ENCODE measurements around the gene CPNE4. TPM values are rescaled to one million over a fixed set of nuclear protein-coding genes. Genes with fewer than 3 reads are reported as not detected.

Gene CPNE4
- total and polyA plus RNA-seq, 7 donors, result 0.03 to 0.04 TPM; not detected in 5

DNA sequence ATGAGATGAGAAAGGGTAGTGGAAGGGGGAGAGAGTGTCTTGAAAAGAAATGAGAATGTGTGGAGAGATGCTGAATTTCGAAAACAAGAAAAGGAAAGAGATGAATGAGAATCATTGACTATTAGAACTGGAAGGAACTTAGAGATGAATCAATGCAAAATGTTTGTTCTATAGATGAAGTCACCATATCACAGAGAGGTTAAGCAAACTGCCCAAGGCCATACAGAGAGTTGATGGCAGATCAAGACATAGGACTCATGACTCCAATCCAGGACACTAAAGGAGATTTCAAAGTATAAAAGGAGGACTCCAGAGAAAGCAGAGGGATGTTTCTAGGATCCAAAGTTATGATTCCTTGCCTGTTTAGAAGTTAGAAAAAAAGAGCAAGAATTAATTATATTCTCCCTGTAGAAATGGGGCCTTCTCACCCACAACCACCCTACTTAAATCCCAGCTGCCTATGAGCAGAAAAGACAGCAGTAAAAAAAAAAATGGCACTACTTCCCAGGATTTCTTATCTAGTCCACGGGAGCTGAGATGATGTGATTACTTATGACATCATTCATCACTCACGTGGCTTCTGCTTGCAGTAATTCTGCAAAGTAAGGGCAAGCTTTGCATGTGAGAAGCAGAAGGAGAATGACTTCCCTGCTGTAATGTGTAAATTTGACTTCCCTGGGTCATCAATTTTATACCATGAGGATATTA, 321.2 kb downstream of the CPNE4 start:
- DNase-seq, result no peak
- ATAC-seq, result no peak
- 55 to 65% (median 55%) methylated on average over 3 of the region's 3 CpGs for WGBS, 3 donors
- Histone ChIP-seq H3K4me3 (no peak overlapping the region), H3K9me3 (no peaks in the 10 kb centered on the region), H3K27ac (no peak overlapping the region), H3K36me3 (ENCODE audit: insufficient read depth in 1 of 2, low read depth in 1 of 2) (no peaks in the 10 kb centered on the region), H3K4me1 (no peaks in the 10 kb centered on the region), H3K27me3 (ENCODE audit: insufficient read depth in 3 of 3, low read length in 2 of 3) (no peaks in the 10 kb centered on the region)
- TF ChIP-seq, protein P1, sequence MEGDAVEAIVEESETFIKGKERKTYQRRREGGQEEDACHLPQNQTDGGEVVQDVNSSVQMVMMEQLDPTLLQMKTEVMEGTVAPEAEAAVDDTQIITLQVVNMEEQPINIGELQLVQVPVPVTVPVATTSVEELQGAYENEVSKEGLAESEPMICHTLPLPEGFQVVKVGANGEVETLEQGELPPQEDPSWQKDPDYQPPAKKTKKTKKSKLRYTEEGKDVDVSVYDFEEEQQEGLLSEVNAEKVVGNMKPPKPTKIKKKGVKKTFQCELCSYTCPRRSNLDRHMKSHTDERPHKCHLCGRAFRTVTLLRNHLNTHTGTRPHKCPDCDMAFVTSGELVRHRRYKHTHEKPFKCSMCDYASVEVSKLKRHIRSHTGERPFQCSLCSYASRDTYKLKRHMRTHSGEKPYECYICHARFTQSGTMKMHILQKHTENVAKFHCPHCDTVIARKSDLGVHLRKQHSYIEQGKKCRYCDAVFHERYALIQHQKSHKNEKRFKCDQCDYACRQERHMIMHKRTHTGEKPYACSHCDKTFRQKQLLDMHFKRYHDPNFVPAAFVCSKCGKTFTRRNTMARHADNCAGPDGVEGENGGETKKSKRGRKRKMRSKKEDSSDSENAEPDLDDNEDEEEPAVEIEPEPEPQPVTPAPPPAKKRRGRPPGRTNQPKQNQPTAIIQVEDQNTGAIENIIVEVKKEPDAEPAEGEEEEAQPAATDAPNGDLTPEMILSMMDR (IDR thresholded peaks at IDR 0.05), result no peak
- intact Hi-C loops (cut with DNase I), result no loop called here

GRCh38 chr3:131712662-131713061, 322.2 kb downstream of the CPNE4 start:
- H3K4me1 ChIP-seq, result no peaks in the 10 kb centered on the region
- H3K4me3 ChIP-seq, result no peak overlapping the region
- 57 to 68% (median 61%) methylated on average over 3 of the region's 3 CpGs for WGBS, 3 donors
- no peaks in the 10 kb centered on the region for H3K9me3 ChIP-seq
- DNase-seq, result no peak
- no peaks in the 10 kb centered on the region for H3K27me3 ChIP-seq (ENCODE audit: insufficient read depth in 3 of 3, low read length in 2 of 3)
- TF ChIP-seq, protein P1 (IDR thresholded peaks at IDR 0.05), result no peak
- ATAC-seq, result no peak
- H3K36me3 ChIP-seq (ENCODE audit: insufficient read depth in 1 of 2, low read depth in 1 of 2), result no peaks in the 10 kb centered on the region
- no peak overlapping the region for H3K27ac ChIP-seq
- intact Hi-C loops (cut with DNase I), result no loop called here

- intact Hi-C loops (cut with DNase I), result no loop called here
- Histone ChIP-seq H3K4me1 (no peaks in the 10 kb centered on the region), H3K36me3 (ENCODE audit: insufficient read depth in 1 of 2, low read depth in 1 of 2) (no peaks in the 10 kb centered on the region), H3K27me3 (ENCODE audit: insufficient read depth in 3 of 3, low read length in 2 of 3) (no peaks in the 10 kb centered on the region), H3K4me3 (no peak overlapping the region), H3K9me3 (no peaks in the 10 kb centered on the region), H3K27ac (no peak overlapping the region)
- WGBS, 3 donors, result 41% methylated on average over 7 of the region's 7 CpGs
- ATAC-seq, result no peak
- no peak for DNase-seq
- TF ChIP-seq, protein P1 (IDR thresholded peaks at IDR 0.05), result no peak
Measured at GRCh38 chr3:131711114-131711768, 323.6 kb downstream of the CPNE4 start.

DNA sequence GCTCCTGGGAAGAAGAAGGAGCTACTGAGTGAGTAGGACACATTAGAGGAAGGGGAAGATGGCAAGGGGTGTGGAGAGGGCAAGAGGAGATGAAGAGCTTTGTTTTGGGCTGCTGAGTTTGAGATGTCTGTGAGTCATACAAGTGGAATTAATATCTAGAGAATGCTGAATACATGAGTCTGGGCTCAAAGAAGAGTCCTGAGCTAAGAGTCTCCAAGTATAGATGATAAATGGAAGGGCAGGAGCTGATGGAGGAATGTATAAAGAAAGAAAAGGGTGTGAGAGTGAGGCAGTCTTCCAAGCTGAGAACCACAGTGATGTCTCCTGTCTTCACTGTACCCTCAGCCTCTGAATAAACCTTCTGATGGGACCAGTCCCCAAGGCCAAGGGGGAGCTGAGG, 326.6 kb downstream of the CPNE4 start:
- no peak overlapping the region for H3K27ac ChIP-seq
- TF ChIP-seq, protein P1 (IDR thresholded peaks at IDR 0.05), result no peak
- H3K4me1 ChIP-seq, result no peaks in the 10 kb centered on the region

More for the DNA sequence above, 326.6 kb downstream of the CPNE4 start:
- intact Hi-C loops (cut with DNase I), result no loop called here
- ATAC-seq (no peak), DNase-seq (no peak)
- Histone ChIP-seq H3K9me3 (no peaks in the 10 kb centered on the region), H3K4me3 (no peak overlapping the region), H3K36me3 (ENCODE audit: insufficient read depth in 1 of 2, low read depth in 1 of 2) (no peaks in the 10 kb centered on the region), H3K27me3 (ENCODE audit: insufficient read depth in 3 of 3, low read length in 2 of 3) (no peaks in the 10 kb centered on the region)
